GM18511 (cell line): ENCODE results near the gene PTMA.
"Not testable (repeated sequence)": the region's sequence is repeated elsewhere in the genome, so short reads cannot be mapped to it uniquely, and the experiment has no call there.

Source experiments
- ATAC-seq: cut with Tn5 transposase; IDR thresholded peaks from one replicate; pipeline ENCODE4 v1.9.1; 2021; ENCODE audit warnings: mild to moderate bottlenecking, moderate library complexity; ENCODE audit not compliant: unreplicated experiment

Gene PTMA, protein sequence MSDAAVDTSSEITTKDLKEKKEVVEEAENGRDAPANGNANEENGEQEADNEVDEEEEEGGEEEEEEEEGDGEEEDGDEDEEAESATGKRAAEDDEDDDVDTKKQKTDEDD

DNA sequence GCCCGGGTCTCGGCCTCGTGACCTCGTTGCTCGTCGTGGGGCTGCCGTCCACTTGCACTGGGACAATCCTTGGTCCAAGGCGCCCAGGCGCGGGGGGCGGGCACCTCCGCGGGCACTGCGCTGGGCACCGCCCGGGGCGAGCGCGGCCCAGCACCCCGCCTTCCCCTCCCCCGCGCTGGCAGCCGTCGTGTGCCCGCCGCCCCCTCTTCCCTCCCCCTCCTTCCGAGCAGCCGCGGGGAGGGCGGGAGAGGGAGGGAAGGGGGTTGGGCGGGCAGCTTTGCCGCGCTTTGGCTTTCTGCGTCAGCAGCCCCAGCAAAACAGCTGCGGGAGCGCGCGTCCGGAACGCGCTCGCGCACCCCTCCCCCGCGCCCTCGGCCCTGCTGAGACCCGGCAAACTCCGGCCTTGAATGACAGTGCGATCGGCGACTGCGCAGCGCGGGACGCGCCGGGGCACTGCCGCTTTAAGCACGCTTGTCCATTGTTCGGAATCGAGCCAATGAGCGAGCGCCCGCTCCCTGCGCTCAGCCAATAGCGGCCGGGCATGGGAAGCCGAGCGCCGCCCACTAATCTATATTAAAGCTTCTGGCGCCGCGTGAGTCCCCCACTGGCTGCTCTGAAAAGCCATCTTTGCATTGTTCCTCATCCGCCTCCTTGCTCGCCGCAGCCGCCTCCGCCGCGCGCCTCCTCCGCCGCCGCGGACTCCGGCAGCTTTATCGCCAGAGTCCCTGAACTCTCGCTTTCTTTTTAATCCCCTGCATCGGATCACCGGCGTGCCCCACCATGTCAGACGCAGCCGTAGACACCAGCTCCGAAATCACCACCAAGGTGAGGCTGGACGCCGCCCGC, at the start of gene PTMA:
PTMA (plus strand) TSS at position 599 of the 846 bp plus-strand sequence; CDS start at position 781, 182 bp downstream.
- ATAC-seq = peak; percentile 63

DNA sequence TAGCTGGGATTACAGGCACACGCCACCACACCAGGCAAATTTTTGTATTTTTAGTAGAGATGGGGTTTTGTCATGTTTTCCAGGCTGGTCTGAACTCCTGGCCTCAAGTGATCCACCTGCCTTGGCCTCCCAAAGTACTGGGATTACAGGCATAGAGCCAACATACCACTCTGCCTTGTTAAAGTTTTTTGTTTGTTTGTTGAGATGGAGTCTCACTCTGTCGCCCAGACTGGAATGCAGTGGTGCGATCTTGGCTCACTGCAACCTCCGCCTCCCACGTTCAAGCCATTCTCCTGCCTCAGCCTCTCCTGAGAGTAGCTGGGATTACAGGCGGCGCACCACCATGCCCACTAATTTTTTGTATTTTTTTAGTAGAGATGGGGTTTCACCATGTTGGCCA, 48.3 kb upstream of the PTMA start:
- not testable (repeated sequence) for ATAC-seq

DNA sequence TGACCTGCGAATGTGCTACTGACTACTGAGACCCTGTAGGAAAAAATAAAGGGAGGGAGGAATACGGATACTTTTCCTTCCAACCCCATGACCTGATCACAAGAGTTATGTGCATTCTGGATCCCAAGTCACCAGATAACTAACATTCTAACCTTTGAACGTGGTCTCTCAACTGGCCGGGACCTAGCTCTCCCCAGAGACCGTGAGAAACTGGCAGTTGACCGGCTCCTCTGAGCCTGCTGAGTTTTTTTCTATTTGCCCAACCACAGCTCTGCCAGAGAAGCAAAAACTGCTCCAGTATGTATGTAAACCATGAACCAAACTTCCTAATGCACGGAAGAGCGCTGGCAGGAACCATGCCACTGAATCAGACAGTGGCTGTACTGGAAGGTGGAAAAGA, 47.5 kb upstream of the PTMA start:
- ATAC-seq = no peak

DNA sequence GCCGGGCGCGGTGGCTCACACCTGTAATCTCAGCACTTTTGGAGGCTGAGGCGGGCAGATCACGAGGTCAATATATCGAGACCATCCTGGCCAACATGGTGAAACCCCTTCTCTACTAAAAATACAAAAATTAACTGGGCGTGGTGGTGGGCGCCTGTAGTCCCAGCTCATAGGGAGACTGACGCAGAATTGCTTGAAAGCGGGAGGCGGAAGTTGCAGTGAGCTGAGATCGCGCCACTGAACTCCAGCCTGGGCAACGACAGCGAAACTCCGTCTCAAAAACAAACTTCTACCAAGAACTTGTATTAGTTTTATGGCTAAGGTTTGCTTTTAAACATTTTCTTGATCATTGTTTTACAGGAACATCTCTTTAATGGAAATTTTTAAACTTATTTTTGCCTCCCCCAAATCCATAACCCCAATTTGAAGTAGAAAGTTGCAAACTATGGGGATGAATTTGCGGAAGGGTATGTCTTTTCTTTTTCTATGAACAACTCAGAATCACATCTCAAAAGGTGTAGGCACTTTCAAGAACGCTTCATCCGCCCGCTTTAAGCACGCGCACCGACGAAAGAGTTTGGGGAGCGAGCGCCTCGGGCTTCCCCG, 46.8 kb upstream of the PTMA start:
- no peak for ATAC-seq

DNA sequence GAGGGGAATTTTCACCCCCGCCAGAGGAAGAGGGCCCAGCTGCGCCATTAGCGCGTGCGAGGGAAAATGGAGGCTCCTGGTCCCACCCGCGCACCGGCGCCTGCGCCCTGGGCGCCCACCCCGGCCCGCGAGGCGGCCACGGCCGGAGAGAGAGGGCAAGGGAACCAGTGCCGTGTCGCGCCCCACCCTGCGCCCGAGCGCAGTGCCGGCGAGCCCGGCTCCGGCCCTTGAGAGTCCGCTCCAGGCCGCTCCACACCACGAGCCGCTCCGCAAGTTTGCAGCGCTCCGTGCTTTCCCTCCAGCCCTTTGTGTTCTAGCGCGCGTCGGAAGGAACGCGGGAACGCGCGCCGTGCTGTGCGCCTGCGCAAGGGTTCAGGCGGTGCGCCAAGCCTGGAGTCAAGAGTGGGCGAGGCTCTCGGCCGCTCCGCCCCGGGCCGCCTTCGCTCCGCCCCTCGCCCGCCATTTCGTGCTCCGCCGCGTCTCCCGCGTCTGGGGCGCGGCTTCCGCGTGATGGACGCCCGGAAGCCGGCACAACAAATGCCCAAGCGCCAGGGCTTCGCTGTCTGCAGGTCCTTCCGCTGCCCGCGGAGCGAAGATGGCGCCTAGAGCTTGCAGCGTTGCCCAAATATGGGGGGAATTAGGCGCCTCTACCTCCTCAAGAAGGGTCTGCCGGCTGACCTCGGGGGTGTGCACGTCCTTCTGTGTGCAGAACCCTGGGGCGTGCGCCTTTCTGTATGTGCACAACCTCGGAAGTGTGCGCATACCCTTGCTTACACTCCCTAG, 46.1 kb upstream of the PTMA start:
- peak; percentile 74 for ATAC-seq

DNA sequence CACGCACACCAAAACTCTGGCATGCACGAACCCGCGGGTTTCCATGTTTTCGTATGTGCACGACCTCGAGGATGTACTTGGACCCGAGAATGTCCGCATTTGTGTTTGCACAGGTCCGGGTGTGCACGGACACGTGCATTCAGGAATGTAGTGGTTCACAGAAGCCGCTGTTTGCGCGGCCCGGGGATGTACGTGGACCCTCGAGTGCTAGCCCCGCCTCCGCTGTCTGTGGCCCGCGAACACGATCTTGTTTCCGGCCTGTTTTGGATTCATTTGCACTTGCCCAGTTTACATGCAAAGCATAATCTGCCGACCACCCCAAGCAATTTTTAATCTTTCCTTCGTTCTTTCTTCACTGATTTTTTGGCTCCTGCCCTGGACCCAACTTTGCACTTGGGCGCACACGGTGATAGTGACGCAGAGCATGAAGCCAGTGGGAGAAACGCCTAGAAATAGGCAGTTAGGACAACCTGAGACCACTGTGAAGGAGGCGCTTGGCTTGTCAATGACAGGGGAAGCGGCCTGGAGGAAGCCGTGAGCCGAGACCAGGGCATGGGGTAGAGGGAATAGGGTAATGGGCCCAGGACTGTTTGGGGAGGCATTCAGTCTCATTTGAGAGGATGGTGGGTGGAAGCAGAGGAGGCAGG, 45.4 kb upstream of the PTMA start:
- ATAC-seq = no peak

DNA sequence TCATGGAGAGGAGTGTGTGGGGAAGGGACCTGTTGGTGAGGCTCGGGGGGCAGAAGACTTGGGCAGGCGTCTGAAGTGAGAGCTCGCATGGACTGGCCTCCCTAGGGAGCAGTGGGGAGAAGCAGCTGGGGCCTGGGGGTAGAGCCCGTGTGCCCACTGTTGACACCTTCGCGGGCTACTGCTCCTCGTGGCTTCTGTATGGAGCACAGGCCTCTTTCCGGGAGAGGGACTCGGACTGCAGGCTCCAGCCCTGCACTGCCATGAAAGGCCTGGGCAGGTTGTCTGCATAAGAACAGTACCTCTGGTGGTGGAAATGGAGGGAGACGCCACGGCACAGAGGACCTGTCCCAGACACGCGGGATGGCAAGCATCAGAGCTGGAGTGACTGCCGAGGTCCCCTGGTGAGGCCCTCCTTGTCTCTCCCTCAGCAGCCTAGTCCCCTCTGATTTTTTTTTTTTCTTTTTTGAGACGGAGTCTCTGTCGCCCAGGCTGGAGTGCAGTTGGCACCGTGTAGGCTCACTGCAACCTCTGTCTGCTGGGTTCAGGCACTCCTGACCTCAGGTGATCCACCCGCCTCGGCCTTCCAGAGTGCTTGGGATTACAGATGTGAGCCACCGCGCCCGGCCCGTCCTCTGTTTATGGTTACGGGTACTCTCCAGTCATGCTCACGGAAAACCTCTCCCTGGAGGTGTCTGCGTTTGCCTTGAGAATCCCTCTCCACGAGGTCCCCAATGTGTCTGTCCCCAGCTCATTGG, 44.7 kb upstream of the PTMA start:
- no peak for ATAC-seq

DNA sequence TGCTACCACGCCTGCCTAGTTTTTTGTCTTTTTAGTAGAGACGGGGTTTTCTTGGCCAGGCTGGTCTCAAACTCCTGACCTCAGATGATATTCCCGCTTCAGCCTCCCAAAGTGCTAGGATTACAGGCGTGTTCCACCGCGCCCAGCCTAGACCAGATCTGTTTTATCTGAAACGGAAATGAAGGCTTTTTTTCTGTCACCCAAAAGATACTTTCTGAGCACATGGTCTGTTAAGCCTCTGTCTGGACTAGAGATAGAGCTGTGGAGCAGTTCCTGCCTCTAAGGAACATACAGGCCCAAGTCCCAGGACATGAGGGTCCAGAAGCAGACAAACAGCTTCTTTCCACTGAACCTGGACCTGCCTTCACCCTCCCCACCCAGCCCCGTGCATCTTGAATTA, 43.6 kb upstream of the PTMA start:
- no peak for ATAC-seq

DNA sequence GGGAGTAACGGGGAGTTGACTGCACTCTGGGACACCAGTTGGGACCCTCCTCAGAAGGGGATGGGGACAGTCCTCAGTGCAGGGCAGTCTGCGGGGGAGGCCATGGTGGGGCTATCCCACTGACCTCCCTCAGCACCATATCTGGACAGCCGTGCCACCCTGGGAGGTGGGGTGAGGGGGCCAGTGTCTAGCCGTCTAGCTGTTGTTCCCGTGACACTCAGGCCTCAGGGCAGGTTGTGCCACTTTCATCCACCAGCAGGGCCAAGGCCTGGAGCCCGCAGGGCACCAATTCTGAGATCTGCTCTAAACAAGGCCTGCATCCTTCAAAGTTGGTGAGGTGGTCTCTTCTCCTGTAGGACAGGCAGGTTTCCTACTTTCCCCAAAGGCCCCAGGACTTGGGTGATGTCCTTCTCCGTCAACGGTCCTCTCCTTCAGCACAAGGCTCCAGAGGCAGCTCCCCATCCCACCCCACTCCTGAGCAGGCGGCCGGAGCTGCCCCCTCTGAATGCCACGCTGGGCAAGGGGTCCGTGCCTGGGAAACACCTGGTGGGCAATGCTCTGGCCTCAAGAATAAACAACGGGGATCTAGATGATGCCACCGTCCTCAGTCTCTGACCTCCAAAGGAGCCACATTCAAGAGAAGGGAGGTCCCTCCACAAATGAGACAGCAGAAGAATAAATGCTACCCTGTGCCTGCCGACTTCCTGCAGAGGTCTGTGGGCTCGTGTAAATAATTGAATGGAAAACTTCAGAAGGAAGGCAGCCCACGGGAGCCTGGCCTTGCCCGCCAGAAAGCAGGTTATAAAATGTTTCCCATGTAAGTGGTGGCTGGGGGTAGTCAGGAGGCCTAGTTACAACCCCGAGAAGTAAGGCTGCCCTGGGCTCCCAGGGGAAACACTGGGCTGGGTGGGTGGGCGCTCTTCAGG, 42.8 kb upstream of the PTMA start:
- no peak for ATAC-seq

DNA sequence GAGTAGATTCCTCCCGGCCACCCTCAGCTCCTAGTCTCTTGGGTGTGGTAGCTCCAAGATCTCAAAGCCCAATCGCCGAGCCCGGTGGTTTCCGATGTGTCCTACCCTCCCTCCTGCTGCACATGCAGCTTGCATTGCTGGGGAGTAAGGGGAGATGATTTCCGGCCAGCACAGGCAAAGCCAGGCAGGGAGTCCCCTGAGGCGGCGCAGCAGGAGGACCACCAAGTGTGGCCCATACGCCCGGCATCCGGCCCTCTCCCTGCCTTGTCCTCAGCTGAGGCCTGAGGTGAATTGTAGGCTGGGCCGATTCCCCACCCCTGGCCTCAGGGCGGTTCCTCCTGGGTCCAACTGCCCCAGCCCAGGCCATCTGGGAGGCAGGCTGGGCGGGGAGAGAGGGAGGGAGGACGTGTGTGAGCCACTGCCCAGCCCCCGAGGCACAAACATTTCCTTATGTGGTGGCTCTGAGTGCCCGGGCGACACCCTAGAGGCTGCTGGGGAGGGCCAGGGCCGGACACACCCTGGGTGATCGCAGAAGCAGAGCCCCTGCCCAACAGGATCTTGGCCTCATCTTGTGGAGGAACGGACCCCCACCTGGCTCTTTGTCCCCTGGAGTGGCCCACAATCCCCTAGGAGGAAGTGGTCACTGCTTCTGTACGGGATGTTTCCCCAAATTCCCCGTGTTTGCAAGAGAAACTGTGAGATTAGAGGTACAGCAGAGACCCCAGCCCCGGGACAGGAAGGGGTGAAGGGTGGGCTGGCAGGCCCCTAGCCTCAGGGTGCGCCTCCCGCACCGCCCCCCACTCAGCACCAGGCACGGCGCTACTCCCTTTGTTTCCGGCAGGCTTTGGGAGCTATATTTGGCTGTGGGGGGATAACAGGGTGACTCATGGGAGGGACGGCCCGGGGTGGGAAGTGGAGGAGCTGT, 41.9 kb upstream of the PTMA start:
- ATAC-seq = peak; percentile 49

DNA sequence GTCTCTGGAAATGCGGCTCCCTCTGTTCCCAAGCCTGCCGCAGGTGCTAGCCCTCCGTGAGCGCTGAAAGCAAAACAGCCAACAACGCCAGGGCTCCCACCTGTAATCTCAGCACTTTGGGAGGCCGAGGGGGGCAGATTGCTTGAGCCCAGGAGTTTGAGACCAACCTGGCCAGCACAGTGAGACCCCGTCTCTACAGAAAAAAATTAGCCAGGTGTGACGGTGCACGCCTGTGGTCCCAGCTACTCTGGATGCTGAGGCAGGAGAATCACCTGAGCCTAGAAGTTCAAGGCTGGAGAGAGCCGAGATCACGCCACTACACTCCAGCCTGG, 41.3 kb upstream of the PTMA start:
- ATAC-seq = no peak

DNA sequence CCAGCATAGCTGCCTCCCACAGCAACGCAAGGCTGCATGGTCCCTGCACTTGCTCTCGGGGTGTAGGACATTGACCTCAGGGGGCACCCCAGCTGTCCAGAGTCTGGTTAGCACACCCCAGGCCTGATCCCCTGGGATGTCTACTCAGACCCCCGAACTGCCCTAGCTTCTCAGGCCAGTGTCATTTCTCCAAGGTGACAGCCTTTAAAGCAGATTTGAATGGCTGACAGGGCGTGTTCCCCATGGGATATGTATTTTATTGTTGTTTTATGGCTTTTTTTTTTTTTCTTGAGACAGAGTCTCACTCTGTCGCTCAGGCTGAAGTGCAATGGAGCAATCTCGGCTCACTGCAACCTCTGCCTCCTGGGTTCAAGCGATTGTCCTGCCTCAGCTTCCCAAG, 40.8 kb upstream of the PTMA start:
- no peak for ATAC-seq

DNA sequence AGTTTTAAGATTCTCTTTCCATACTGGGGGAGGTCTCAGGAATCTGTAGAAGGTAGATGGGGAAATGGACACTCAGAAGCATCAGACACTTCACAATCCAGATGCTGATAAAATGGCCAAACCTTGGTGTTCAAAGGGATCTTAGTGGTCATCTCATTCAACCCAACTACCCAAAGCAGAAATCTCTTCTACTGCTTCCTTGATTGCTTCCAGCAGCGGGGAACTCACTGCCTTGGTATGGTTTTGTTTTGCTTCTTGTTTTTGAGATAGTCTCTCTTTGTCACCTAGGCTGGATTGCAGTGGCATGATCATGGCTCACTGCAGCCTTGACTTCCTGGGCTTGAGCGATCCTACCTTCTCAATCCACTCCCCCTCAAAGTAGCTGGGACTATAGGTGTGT, 39.3 kb upstream of the PTMA start:
- ATAC-seq = no peak

DNA sequence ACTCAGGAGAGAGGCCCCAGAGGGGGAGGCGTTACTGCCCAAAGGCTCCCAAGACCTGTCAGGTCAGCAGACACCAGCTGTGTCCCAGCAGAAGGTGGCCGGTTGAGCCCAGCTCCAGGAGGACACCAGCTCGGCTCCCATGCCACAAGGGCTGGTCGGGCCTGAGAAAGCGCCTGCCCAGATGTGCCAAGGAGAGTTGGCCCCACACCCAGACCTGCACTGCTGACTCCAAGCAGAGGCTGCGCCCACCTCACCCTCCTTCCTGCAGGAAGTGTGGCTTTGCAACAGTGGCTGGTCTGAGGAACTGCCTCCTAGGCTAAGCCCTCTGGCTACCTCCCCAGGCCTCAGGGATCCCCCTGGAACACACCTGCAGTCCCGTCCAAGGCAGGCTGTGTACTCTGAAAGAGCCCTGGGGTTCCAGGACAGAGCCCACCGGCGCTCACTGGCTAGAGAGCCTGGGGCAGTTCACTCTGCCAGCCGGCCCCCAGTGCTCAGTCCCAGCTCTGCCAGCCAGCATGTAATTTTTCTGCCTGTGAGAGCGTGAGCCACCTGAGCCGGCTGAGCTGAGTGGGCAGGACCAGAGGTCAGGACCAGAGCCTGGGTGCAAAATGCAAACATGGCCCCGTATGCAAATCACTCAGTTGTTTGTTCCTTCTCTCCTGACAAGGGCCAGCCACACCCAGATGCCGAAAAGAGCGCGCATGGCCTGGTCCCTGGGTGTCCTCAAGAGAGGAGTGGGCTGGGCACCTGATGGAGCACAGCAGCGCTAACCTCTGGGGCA, 36.9 kb upstream of the PTMA start:
- ATAC-seq = peak; percentile 49

DNA sequence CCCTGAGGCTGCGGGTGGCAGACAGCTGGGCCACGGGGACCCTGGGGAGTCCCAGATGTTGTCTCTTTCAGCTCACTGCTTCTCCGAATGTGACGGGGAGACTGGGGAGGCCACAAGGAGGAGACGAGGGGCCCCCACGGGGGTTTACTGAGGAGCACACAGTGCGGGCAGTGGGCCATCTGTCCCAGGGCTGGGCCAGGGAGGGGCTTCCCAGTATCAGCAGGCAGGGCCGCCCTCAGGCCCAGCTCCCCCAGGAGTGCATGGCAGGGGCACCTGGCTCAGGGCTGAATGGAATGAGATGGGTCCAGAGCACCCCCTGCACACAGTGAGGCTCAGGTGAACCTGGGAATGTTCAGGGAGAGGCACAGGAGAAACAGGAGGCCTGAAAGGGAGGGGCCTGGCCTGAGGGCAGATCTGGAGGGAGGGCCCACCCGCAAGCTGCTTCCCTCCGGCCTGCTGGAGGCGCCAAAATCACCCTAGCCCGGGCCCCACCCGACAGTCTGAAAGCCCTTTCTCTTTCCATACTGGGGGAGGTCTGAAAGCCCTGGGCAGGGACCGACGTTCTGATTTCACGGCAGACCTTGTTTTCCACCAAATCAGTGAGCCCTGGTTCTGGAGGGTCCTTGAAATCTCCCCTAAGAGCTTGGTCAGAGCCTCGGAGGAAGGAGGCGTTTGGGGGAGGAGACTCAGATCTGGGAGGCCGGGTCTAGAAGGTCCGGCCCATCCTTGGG, 35.5 kb upstream of the PTMA start:
- ATAC-seq = peak; percentile 54

DNA sequence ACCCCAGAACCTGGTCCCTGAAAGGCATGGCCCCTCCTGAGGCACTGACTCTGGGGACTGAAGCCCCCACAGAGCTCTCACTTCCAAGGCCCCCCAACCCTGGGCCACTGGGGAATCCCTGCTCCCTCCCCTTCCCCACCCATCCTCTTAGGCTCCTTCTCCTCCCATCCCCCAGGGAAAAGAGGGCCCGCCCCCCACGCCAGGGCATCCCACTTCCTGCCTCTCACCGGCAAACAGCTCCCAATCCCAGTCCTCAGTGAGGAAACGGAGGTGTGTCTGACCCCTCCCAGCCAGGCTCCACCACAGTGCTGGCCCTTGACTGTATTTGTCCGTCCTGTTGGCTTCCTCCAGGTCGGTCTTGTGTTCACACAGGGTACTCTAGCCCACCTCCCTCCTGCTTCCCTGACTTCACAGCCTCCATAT, 35.0 kb upstream of the PTMA start:
- no peak for ATAC-seq
